ENCODE data around the gene PHACTR3. TPM values are rescaled to one million over a fixed set of nuclear protein-coding genes. Genes with fewer than 3 reads are reported as not detected.
"Not testable (repeated sequence)": the region's sequence is repeated elsewhere in the genome, so short reads cannot be mapped to it uniquely, and the experiment has no call there.

The PHACTR3 gene
- total and polyA plus RNA-seq, 2 donors: 2.9 to 35.8 TPM

- DNase-seq (ENCODE audit: low read depth in 6 of 9, low spot score in 9 of 9): no peak
- 96% methylated on average over 3 of the region's 3 CpGs for WGBS
These were observed 258.7 kb downstream of the PHACTR3 start for GRCh38 chr20:59863058-59863457.

DNA sequence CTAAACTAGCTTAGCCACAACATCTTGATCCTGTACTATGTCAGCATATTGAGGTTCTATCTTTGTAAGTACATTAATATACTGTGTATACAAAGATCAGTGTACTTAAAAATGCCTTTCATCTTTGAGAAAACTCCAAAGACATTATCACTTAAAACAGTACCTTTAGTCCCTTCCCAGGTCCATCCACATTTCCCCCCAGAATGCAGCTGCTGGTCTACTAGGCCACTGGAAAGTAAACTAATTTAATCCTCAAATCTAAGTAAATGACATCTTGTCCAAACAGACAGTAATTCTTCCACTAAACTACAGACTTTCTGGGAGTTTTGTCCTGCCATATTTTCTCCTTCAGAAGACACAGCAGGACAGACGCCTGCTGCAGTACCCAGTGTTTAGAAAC lies 260.4 kb downstream of the PHACTR3 start:
- H3K4me1 ChIP-seq (ENCODE audit: control insufficient read depth in 2 of 2, insufficient read depth in 2 of 2, low read length in 2 of 2): no peaks in the 10 kb centered on the region
- DNase-seq (ENCODE audit: low read depth in 6 of 9, low spot score in 9 of 9): no peak
- 96% methylated on average over 1 of the region's 1 CpG for whole genome bisulfite sequencing
- no peaks in the 10 kb centered on the region for H3K27me3 ChIP-seq (ENCODE audit: control insufficient read depth in 2 of 2, insufficient read depth in 1 of 2, low read length in 1 of 2)
- no peak overlapping the region for H3K27ac ChIP-seq (ENCODE audit: low read depth in 1 of 2, low read length in 1 of 2)
- H3K36me3 ChIP-seq (ENCODE audit: control insufficient read depth in 2 of 2, insufficient read depth in 2 of 2, low read length in 1 of 2): no peaks in the 10 kb centered on the region
- no peak overlapping the region for H3K4me3 ChIP-seq (ENCODE audit: low read length in 2 of 2)
- H3K9me3 ChIP-seq (ENCODE audit: control insufficient read depth in 2 of 2, insufficient read depth in 1 of 2, low read length in 1 of 2): no peaks in the 10 kb centered on the region

More at GRCh38 chr20:59863058-59863457, 258.7 kb downstream of the PHACTR3 start:
- Histone ChIP-seq H3K9me3 (ENCODE audit: control insufficient read depth in 2 of 2, insufficient read depth in 1 of 2, low read length in 1 of 2) (no peaks in the 10 kb centered on the region), H3K4me1 (ENCODE audit: control insufficient read depth in 2 of 2, insufficient read depth in 2 of 2, low read length in 2 of 2) (no peaks in the 10 kb centered on the region), H3K27ac (ENCODE audit: low read depth in 1 of 2, low read length in 1 of 2) (no peak overlapping the region), H3K27me3 (ENCODE audit: control insufficient read depth in 2 of 2, insufficient read depth in 1 of 2, low read length in 1 of 2) (no peaks in the 10 kb centered on the region), H3K36me3 (ENCODE audit: control insufficient read depth in 2 of 2, insufficient read depth in 2 of 2, low read length in 1 of 2) (no peaks in the 10 kb centered on the region), H3K4me3 (ENCODE audit: low read length in 2 of 2) (no peak overlapping the region)

GRCh38 chr20:59866338-59866737 lies 262.0 kb downstream of the PHACTR3 start:
- 90% methylated on average over 3 of the region's 3 CpGs for WGBS
- Histone ChIP-seq H3K4me1 (ENCODE audit: control insufficient read depth in 2 of 2, insufficient read depth in 2 of 2, low read length in 2 of 2) (no peaks in the 10 kb centered on the region), H3K9me3 (ENCODE audit: control insufficient read depth in 2 of 2, insufficient read depth in 1 of 2, low read length in 1 of 2) (no peaks in the 10 kb centered on the region), H3K36me3 (ENCODE audit: control insufficient read depth in 2 of 2, insufficient read depth in 2 of 2, low read length in 1 of 2) (no peaks in the 10 kb centered on the region), H3K27me3 (ENCODE audit: control insufficient read depth in 2 of 2, insufficient read depth in 1 of 2, low read length in 1 of 2) (no peaks in the 10 kb centered on the region), H3K27ac (ENCODE audit: low read depth in 1 of 2, low read length in 1 of 2) (no peak overlapping the region), H3K4me3 (ENCODE audit: low read length in 2 of 2) (no peak overlapping the region)
- no peak for DNase-seq (ENCODE audit: low read depth in 6 of 9, low spot score in 9 of 9)

- Histone ChIP-seq H3K9me3 (ENCODE audit: control insufficient read depth in 2 of 2, insufficient read depth in 1 of 2, low read length in 1 of 2) (no peaks in the 10 kb centered on the region), H3K4me1 (ENCODE audit: control insufficient read depth in 2 of 2, insufficient read depth in 2 of 2, low read length in 2 of 2) (no peaks in the 10 kb centered on the region), H3K27ac (ENCODE audit: low read depth in 1 of 2, low read length in 1 of 2) (no peak overlapping the region), H3K27me3 (ENCODE audit: control insufficient read depth in 2 of 2, insufficient read depth in 1 of 2, low read length in 1 of 2) (no peaks in the 10 kb centered on the region), H3K36me3 (ENCODE audit: control insufficient read depth in 2 of 2, insufficient read depth in 2 of 2, low read length in 1 of 2) (no peaks in the 10 kb centered on the region), H3K4me3 (ENCODE audit: low read length in 2 of 2) (no peak overlapping the region)
- 94% methylated on average over 1 of the region's 1 CpG for WGBS
- no peak for DNase-seq (ENCODE audit: low read depth in 6 of 9, low spot score in 9 of 9)
These were observed 266.8 kb downstream of the PHACTR3 start for GRCh38 chr20:59871096-59871495.

DNA sequence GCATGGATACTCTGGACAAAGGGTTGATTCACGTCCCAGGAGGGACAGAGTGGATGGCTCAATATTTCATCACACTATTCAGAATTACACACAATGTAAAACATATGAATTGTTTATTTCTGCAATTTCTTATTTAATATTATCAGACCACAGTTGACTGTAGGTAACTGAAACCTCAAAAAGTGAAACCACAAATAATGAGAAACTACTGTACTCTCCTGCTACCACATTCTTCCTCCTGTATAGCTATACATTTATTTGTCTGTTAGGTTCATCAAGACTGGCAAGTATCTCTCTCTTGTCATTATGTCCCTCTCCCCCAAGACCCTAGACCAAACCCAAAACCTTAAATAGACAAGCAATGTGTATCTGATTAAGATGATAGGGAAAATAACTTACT lies 269.1 kb downstream of the PHACTR3 start:
- Histone ChIP-seq H3K36me3 (ENCODE audit: control insufficient read depth in 2 of 2, insufficient read depth in 2 of 2, low read length in 1 of 2) (no peaks in the 10 kb centered on the region), H3K9me3 (ENCODE audit: control insufficient read depth in 2 of 2, insufficient read depth in 1 of 2, low read length in 1 of 2) (no peaks in the 10 kb centered on the region), H3K27ac (ENCODE audit: low read depth in 1 of 2, low read length in 1 of 2) (no peak overlapping the region), H3K4me3 (ENCODE audit: low read length in 2 of 2) (no peak overlapping the region), H3K27me3 (ENCODE audit: control insufficient read depth in 2 of 2, insufficient read depth in 1 of 2, low read length in 1 of 2) (no peaks in the 10 kb centered on the region), H3K4me1 (ENCODE audit: control insufficient read depth in 2 of 2, insufficient read depth in 2 of 2, low read length in 2 of 2) (no peaks in the 10 kb centered on the region)
- no peak for DNase-seq (ENCODE audit: low read depth in 6 of 9, low spot score in 9 of 9)
- 94% methylated on average over 1 of the region's 1 CpG for WGBS

GRCh38 chr20:59880198-59880597 lies 275.9 kb downstream of the PHACTR3 start:
- Histone ChIP-seq H3K4me3 (ENCODE audit: low read length in 2 of 2) (no peak overlapping the region), H3K4me1 (ENCODE audit: control insufficient read depth in 2 of 2, insufficient read depth in 2 of 2, low read length in 2 of 2) (no peaks in the 10 kb centered on the region), H3K27ac (ENCODE audit: low read depth in 1 of 2, low read length in 1 of 2) (no peak overlapping the region), H3K36me3 (ENCODE audit: control insufficient read depth in 2 of 2, insufficient read depth in 2 of 2, low read length in 1 of 2) (no peaks in the 10 kb centered on the region), H3K27me3 (ENCODE audit: control insufficient read depth in 2 of 2, insufficient read depth in 1 of 2, low read length in 1 of 2) (no peaks in the 10 kb centered on the region), H3K9me3 (ENCODE audit: control insufficient read depth in 2 of 2, insufficient read depth in 1 of 2, low read length in 1 of 2) (no peaks in the 10 kb centered on the region)
- 96% methylated on average over 1 of the region's 1 CpG for WGBS
- DNase-seq (ENCODE audit: low read depth in 6 of 9, low spot score in 9 of 9): no peak

DNA sequence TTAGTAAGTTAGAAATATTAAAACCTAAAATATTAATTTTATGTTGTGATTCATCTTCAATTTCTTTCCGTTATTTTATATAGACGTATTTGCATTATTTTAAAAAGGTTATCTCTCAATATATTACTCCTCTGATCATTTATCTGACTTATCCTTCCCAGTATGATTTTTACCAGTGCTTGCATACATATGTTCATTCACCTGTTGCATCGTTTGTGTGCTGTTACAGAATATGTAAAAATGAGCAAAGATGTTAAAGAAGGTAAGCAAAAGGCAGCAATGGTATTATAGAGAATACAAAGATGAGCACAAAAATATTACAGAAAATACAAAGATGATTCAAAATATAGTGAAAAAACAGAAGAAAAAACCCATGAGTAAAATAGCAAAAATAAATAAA lies 280.2 kb downstream of the PHACTR3 start:
- H3K27me3 ChIP-seq (ENCODE audit: control insufficient read depth in 2 of 2, insufficient read depth in 1 of 2, low read length in 1 of 2): no peaks in the 10 kb centered on the region
- H3K4me1 ChIP-seq (ENCODE audit: control insufficient read depth in 2 of 2, insufficient read depth in 2 of 2, low read length in 2 of 2): no peaks in the 10 kb centered on the region
- no peak overlapping the region for H3K4me3 ChIP-seq (ENCODE audit: low read length in 2 of 2)
- 95% methylated on average over 3 of the region's 3 CpGs for WGBS
- H3K36me3 ChIP-seq (ENCODE audit: control insufficient read depth in 2 of 2, insufficient read depth in 2 of 2, low read length in 1 of 2): no peaks in the 10 kb centered on the region
- no peaks in the 10 kb centered on the region for H3K9me3 ChIP-seq (ENCODE audit: control insufficient read depth in 2 of 2, insufficient read depth in 1 of 2, low read length in 1 of 2)
- H3K27ac ChIP-seq (ENCODE audit: low read depth in 1 of 2, low read length in 1 of 2): no peak overlapping the region
- no peak for DNase-seq (ENCODE audit: low read depth in 6 of 9, low spot score in 9 of 9)

DNA sequence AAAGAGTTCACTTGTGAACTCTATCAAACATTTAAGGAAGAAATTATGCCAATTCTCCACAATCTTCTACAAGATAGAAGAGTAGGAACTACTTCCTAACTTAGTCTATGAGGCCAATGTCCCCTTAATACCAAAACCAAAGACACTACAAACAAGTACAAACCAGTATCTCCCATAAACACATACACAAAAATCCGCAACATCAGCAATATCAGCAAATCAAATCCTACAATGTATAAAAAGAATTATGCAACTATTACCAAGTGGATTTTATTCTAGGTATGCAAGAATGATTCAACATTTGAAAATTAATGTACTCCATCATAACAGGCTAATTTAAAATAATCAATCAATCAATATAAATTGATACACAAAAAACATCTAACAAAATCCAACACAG lies 283.7 kb downstream of the PHACTR3 start:
- Histone ChIP-seq H3K36me3 (ENCODE audit: control insufficient read depth in 2 of 2, insufficient read depth in 2 of 2, low read length in 1 of 2) (no peaks in the 10 kb centered on the region), H3K4me1 (ENCODE audit: control insufficient read depth in 2 of 2, insufficient read depth in 2 of 2, low read length in 2 of 2) (no peaks in the 10 kb centered on the region), H3K27me3 (ENCODE audit: control insufficient read depth in 2 of 2, insufficient read depth in 1 of 2, low read length in 1 of 2) (no peaks in the 10 kb centered on the region), H3K27ac (ENCODE audit: low read depth in 1 of 2, low read length in 1 of 2) (no peak overlapping the region), H3K4me3 (ENCODE audit: low read length in 2 of 2) (no peak overlapping the region), H3K9me3 (ENCODE audit: control insufficient read depth in 2 of 2, insufficient read depth in 1 of 2, low read length in 1 of 2) (no peaks in the 10 kb centered on the region)
- WGBS: 93% methylated on average over 1 of the region's 1 CpG
- DNase-seq (ENCODE audit: low read depth in 6 of 9, low spot score in 9 of 9): no peak

DNA sequence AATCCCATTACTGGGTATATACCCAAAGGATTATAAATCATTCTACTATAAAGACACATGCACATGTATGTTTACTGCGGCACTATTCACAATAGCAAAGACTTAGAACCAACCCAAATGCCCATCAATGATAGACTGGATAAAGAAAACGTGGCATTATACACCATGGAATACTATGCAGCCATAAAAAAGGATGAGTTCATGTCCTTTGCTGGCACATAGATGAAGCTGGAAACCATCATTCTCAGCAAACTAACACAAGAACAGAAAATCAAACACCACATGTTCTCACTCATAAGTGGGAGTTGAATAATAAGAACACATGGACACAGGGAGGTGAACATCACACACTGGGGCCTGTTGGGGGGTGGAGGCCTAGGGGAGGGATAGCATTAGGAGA lies 285.7 kb downstream of the PHACTR3 start:
- H3K9me3 ChIP-seq (ENCODE audit: control insufficient read depth in 2 of 2, insufficient read depth in 1 of 2, low read length in 1 of 2); DNase-seq (ENCODE audit: low read depth in 6 of 9, low spot score in 9 of 9): not testable (repeated sequence)
- 78% methylated on average over 2 of the region's 2 CpGs for WGBS

GRCh38 chr20:59891581-59891980 lies 287.2 kb downstream of the PHACTR3 start:
- Histone ChIP-seq H3K36me3 (ENCODE audit: control insufficient read depth in 2 of 2, insufficient read depth in 2 of 2, low read length in 1 of 2) (no peaks in the 10 kb centered on the region), H3K27me3 (ENCODE audit: control insufficient read depth in 2 of 2, insufficient read depth in 1 of 2, low read length in 1 of 2) (no peaks in the 10 kb centered on the region), H3K4me3 (ENCODE audit: low read length in 2 of 2) (no peak overlapping the region), H3K9me3 (ENCODE audit: control insufficient read depth in 2 of 2, insufficient read depth in 1 of 2, low read length in 1 of 2) (no peaks in the 10 kb centered on the region), H3K27ac (ENCODE audit: low read depth in 1 of 2, low read length in 1 of 2) (no peak overlapping the region), H3K4me1 (ENCODE audit: control insufficient read depth in 2 of 2, insufficient read depth in 2 of 2, low read length in 2 of 2) (no peaks in the 10 kb centered on the region)
- no peak for DNase-seq (ENCODE audit: low read depth in 6 of 9, low spot score in 9 of 9)
- WGBS: 88% methylated on average over 1 of the region's 1 CpG

More for the DNA sequence above, 285.7 kb downstream of the PHACTR3 start:
- not testable (repeated sequence) for H3K36me3 ChIP-seq (ENCODE audit: control insufficient read depth in 2 of 2, insufficient read depth in 2 of 2, low read length in 1 of 2); H3K4me3 ChIP-seq (ENCODE audit: low read length in 2 of 2); H3K27me3 ChIP-seq (ENCODE audit: control insufficient read depth in 2 of 2, insufficient read depth in 1 of 2, low read length in 1 of 2); H3K4me1 ChIP-seq (ENCODE audit: control insufficient read depth in 2 of 2, insufficient read depth in 2 of 2, low read length in 2 of 2); H3K27ac ChIP-seq (ENCODE audit: low read depth in 1 of 2, low read length in 1 of 2)

Data from thymus (tissue), 11 donors.